ENCODE results near the gene URAD.

The URAD gene

GRCh38 chr13:27997904-27998522 is 9.5 kb upstream of the URAD start:
- H3K27me3 ChIP-seq (ENCODE audit: control insufficient read depth in 1 of 2, insufficient read depth in 2 of 2, low read length in 2 of 2), result no peaks in the 10 kb centered on the region
- H3K4me1 ChIP-seq (ENCODE audit: insufficient read depth, low read length), result no peaks in the 10 kb centered on the region
- H3K4me3 ChIP-seq (ENCODE audit: low read depth in 1 of 2, low read length in 2 of 2), result no peak overlapping the region
- H3K27ac ChIP-seq (ENCODE audit: low read depth, low read length), result no peak overlapping the region
- H3K9me3 ChIP-seq (ENCODE audit: low read length), result no peaks in the 10 kb centered on the region
- H3K36me3 ChIP-seq (ENCODE audit: insufficient read depth, low read length), result no peaks in the 10 kb centered on the region
- H3K9ac ChIP-seq (ENCODE audit: low read length), result no peak overlapping the region

GRCh38 chr13:27991881-27992280 is 3.4 kb upstream of the URAD start:
- Histone ChIP-seq H3K4me3 (ENCODE audit: low read depth in 1 of 2, low read length in 2 of 2) (no peak overlapping the region), H3K4me1 (ENCODE audit: insufficient read depth, low read length) (no peaks in the 10 kb centered on the region), H3K9me3 (ENCODE audit: low read length) (no peaks in the 10 kb centered on the region), H3K27me3 (ENCODE audit: control insufficient read depth in 1 of 2, insufficient read depth in 2 of 2, low read length in 2 of 2) (peaks cover 0 to 3% of the 10 kb centered on the region in 2 donors), H3K9ac (ENCODE audit: low read length) (no peak overlapping the region), H3K36me3 (ENCODE audit: insufficient read depth, low read length) (no peaks in the 10 kb centered on the region), H3K27ac (ENCODE audit: low read depth, low read length) (no peak overlapping the region)

- no peaks in the 10 kb centered on the region for H3K4me1 ChIP-seq (ENCODE audit: insufficient read depth, low read length)
- no peak overlapping the region for H3K27ac ChIP-seq (ENCODE audit: low read depth, low read length)
- H3K36me3 ChIP-seq (ENCODE audit: insufficient read depth, low read length), result no peaks in the 10 kb centered on the region
- no peak overlapping the region for H3K9ac ChIP-seq (ENCODE audit: low read length)
- no peaks in the 10 kb centered on the region for H3K9me3 ChIP-seq (ENCODE audit: low read length)
- H3K4me3 ChIP-seq (ENCODE audit: low read depth in 1 of 2, low read length in 2 of 2), result no peak overlapping the region
- H3K27me3 ChIP-seq (ENCODE audit: control insufficient read depth in 1 of 2, insufficient read depth in 2 of 2, low read length in 2 of 2), result peaks cover 24 to 29% of the 10 kb centered on the region in 2 donors
These were observed 2.9 kb downstream of the URAD start for GRCh38 chr13:27985600-27985999.

- H3K27me3 ChIP-seq (ENCODE audit: control insufficient read depth in 1 of 2, insufficient read depth in 2 of 2, low read length in 2 of 2), result peaks cover 43 to 61% of the 10 kb centered on the region in 2 donors
- H3K9ac ChIP-seq (ENCODE audit: low read length), result no peak overlapping the region
These were observed 6.1 kb downstream of the URAD start for GRCh38 chr13:27982361-27982760.

GRCh38 chr13:27981006-27981708 is 7.3 kb downstream of the URAD start:
- Histone ChIP-seq H3K27ac (ENCODE audit: low read depth, low read length) (no peak overlapping the region), H3K36me3 (ENCODE audit: insufficient read depth, low read length) (no peaks in the 10 kb centered on the region), H3K27me3 (ENCODE audit: control insufficient read depth in 1 of 2, insufficient read depth in 2 of 2, low read length in 2 of 2) (peaks cover 48 to 64% of the 10 kb centered on the region in 2 donors), H3K9me3 (ENCODE audit: low read length) (no peaks in the 10 kb centered on the region), H3K4me1 (ENCODE audit: insufficient read depth, low read length) (peaks cover 6% of the 10 kb centered on the region), H3K4me3 (ENCODE audit: low read depth in 1 of 2, low read length in 2 of 2) (no peak overlapping the region), H3K9ac (ENCODE audit: low read length) (no peak overlapping the region)

More at GRCh38 chr13:27982361-27982760, 6.1 kb downstream of the URAD start:
- Histone ChIP-seq H3K27ac (ENCODE audit: low read depth, low read length) (no peak overlapping the region), H3K36me3 (ENCODE audit: insufficient read depth, low read length) (no peaks in the 10 kb centered on the region), H3K4me3 (ENCODE audit: low read depth in 1 of 2, low read length in 2 of 2) (no peak overlapping the region), H3K4me1 (ENCODE audit: insufficient read depth, low read length) (peaks cover 6% of the 10 kb centered on the region), H3K9me3 (ENCODE audit: low read length) (no peaks in the 10 kb centered on the region)

GRCh38 chr13:27980280-27980998 is 8.1 kb downstream of the URAD start:
- Histone ChIP-seq H3K27ac (ENCODE audit: low read depth, low read length) (no peak overlapping the region), H3K4me1 (ENCODE audit: insufficient read depth, low read length) (peaks cover 6% of the 10 kb centered on the region), H3K9ac (ENCODE audit: low read length) (no peak overlapping the region), H3K27me3 (ENCODE audit: control insufficient read depth in 1 of 2, insufficient read depth in 2 of 2, low read length in 2 of 2) (peaks cover 53 to 72% of the 10 kb centered on the region in 2 donors), H3K4me3 (ENCODE audit: low read depth in 1 of 2, low read length in 2 of 2) (no peak overlapping the region), H3K9me3 (ENCODE audit: low read length) (no peaks in the 10 kb centered on the region), H3K36me3 (ENCODE audit: insufficient read depth, low read length) (no peaks in the 10 kb centered on the region)

GRCh38 chr13:27979765-27980279 is 8.7 kb downstream of the URAD start:
- H3K4me1 ChIP-seq (ENCODE audit: insufficient read depth, low read length), result peaks cover 6% of the 10 kb centered on the region
- no peak overlapping the region for H3K9ac ChIP-seq (ENCODE audit: low read length)
- no peaks in the 10 kb centered on the region for H3K9me3 ChIP-seq (ENCODE audit: low read length)
- H3K27ac ChIP-seq (ENCODE audit: low read depth, low read length), result no peak overlapping the region
- H3K4me3 ChIP-seq (ENCODE audit: low read depth in 1 of 2, low read length in 2 of 2), result no peak overlapping the region
- peaks cover 58 to 78% of the 10 kb centered on the region in 2 donors for H3K27me3 ChIP-seq (ENCODE audit: control insufficient read depth in 1 of 2, insufficient read depth in 2 of 2, low read length in 2 of 2)
- H3K36me3 ChIP-seq (ENCODE audit: insufficient read depth, low read length), result no peaks in the 10 kb centered on the region

GRCh38 chr13:27979001-27979643 is 9.4 kb downstream of the URAD start:
- no peak overlapping the region for H3K27ac ChIP-seq (ENCODE audit: low read depth, low read length)
- H3K9me3 ChIP-seq (ENCODE audit: low read length), result no peaks in the 10 kb centered on the region
- H3K36me3 ChIP-seq (ENCODE audit: insufficient read depth, low read length), result no peaks in the 10 kb centered on the region
- no peak overlapping the region for H3K9ac ChIP-seq (ENCODE audit: low read length)
- H3K27me3 ChIP-seq (ENCODE audit: control insufficient read depth in 1 of 2, insufficient read depth in 2 of 2, low read length in 2 of 2), result peaks cover 63 to 79% of the 10 kb centered on the region in 2 donors
- H3K4me1 ChIP-seq (ENCODE audit: insufficient read depth, low read length), result peaks cover 6% of the 10 kb centered on the region
- no peak overlapping the region for H3K4me3 ChIP-seq (ENCODE audit: low read depth in 1 of 2, low read length in 2 of 2)

GRCh38 chr13:27978301-27978968 is 10.1 kb downstream of the URAD start:
- H3K27ac ChIP-seq (ENCODE audit: low read depth, low read length), result no peak overlapping the region
- H3K36me3 ChIP-seq (ENCODE audit: insufficient read depth, low read length), result no peaks in the 10 kb centered on the region
- H3K9me3 ChIP-seq (ENCODE audit: low read length), result no peaks in the 10 kb centered on the region
- no peak overlapping the region for H3K4me3 ChIP-seq (ENCODE audit: low read depth in 1 of 2, low read length in 2 of 2)
- peaks cover 60 to 79% of the 10 kb centered on the region in 2 donors for H3K27me3 ChIP-seq (ENCODE audit: control insufficient read depth in 1 of 2, insufficient read depth in 2 of 2, low read length in 2 of 2)
- peaks cover 6% of the 10 kb centered on the region for H3K4me1 ChIP-seq (ENCODE audit: insufficient read depth, low read length)
- no peak overlapping the region for H3K9ac ChIP-seq (ENCODE audit: low read length)

- H3K4me1 ChIP-seq (ENCODE audit: insufficient read depth, low read length), result peaks cover 6% of the 10 kb centered on the region
- no peaks in the 10 kb centered on the region for H3K9me3 ChIP-seq (ENCODE audit: low read length)
- H3K27ac ChIP-seq (ENCODE audit: low read depth, low read length), result no peak overlapping the region
- no peak overlapping the region for H3K9ac ChIP-seq (ENCODE audit: low read length)
- no peak overlapping the region for H3K4me3 ChIP-seq (ENCODE audit: low read depth in 1 of 2, low read length in 2 of 2)
- peaks cover 54 to 74% of the 10 kb centered on the region in 2 donors for H3K27me3 ChIP-seq (ENCODE audit: control insufficient read depth in 1 of 2, insufficient read depth in 2 of 2, low read length in 2 of 2)
- no peaks in the 10 kb centered on the region for H3K36me3 ChIP-seq (ENCODE audit: insufficient read depth, low read length)
These were observed 10.8 kb downstream of the URAD start for GRCh38 chr13:27977476-27978300.

All from muscle layer of colon (tissue), 2 donors.